GM18507 (cell line): ENCODE data around the gene CNTN1.

Experiments
- DNase-seq: peaks from one replicate; pipeline ENCODE4 v3.0.0; 2011; ENCODE audit warnings: low read depth; ENCODE audit not compliant: insufficient read length; ENCODE audit errors: extremely low spot score
- FAIRE-seq: peaks from 2 replicates; lab custom pipeline; 2011; peaks lifted over from hg19 to GRCh38; lab: Jason Lieb, UNC

CNTN1 gene

GRCh38 chr12:40829738-40830144 is 137.5 kb downstream of the CNTN1 start:
- DNase-seq (no peak), FAIRE-seq (no peak)

DNA sequence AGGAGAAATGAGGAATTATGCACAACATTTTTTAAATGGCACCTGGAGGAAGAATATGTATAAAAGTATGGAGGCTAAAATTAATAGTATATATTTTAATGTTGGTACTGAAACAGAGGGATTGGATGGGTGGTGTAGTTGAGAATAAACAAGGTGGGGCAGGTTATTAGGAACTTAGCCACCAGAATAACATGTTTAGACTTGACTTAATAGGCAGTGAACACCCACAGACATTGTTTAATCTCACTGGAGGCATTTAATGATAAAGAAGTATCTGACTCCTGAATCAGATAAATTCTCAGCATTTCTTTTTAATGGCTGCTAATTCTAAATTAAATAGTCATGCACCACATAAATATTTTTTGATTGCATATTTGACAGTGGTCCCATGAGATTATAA is 139.7 kb downstream of the CNTN1 start:
- FAIRE-seq = no peak
- no peak for DNase-seq

- no peak for FAIRE-seq
- no peak for DNase-seq
These were observed 140.4 kb downstream of the CNTN1 start for GRCh38 chr12:40832668-40833067.

DNA sequence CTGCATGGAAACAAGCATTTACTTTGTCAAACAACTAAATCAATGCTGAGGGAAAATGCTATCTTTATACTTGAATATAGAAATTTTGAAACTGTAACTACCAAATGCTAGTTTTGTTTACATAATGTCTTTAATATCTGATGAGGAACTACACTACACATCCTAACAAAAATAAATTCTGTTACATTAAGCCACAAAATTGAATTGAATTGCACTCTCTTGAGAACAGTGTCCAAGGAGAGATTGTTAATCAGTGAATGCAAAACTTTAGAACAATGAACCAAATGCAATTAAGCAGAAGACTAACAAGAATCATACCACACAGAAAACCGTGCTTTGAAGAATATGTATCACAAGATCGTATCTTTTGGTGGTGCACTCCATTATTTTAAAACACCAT is 141.6 kb downstream of the CNTN1 start:
- DNase-seq = no peak
- no peak for FAIRE-seq

GRCh38 chr12:40834321-40834720 is 142.1 kb downstream of the CNTN1 start:
- FAIRE-seq (no peak), DNase-seq (no peak)

DNA sequence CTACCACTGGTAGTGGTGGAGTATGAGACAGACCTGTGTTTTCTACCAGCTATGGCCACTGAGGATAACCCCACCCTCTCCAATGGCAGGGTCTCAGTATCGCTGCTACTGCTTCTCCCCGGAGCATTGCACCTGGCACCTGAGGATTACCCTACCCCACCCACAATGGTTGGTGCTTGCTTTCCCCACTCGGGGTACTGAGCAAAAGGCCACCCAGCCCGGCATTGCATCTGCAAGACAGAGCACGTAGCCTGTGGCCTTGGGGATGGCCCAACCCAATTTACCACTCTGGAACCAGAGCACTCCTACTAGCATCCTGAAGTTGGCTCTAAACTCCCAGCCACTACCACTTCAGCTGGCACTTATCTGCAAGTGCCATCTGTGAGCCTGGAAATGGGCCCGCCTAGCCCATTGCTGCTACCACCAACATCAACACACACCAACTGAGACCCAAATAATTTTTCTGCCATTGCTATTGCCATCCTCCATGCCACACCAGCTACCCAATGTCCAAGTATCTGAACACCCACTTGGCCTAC is 145.7 kb downstream of the CNTN1 start:
- FAIRE-seq = no peak
- no peak for DNase-seq

DNA sequence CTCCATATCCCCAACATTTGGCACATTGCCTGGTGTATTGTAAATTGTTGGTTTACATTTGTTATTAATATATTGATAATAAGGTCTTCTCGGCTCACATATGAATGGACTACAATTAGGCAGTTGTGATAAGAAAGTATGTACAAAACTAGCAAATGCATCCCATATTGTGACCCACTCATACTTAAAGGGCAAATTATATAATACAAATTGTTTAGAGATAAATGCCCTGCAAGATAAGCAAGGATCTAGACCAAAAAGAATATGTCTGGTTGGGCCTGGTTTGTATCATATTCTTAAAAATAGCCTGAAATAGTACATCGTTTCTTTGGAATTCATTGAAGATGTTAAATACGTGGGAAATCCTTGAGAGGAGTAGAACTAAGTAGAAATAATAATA is 151.3 kb downstream of the CNTN1 start:
- DNase-seq (no peak), FAIRE-seq (no peak)

DNA sequence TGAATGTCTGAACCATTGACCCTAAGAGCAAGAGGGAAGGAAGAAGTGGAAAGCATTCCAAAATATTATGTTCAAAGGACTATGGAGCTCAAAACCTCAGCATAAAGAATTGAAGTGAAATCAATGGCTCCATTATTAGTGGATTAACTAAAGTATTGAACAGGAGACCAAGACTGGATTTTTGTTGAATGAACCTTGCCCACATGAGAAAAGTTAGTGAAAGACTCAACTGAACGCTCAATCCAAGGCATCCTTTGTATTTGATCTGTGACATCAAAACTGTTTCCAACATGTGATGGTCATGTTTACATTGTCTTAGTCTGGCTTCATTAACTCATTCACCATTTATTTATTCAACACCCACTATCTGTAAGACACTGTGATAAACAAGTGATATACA is 161.0 kb downstream of the CNTN1 start:
- DNase-seq (no peak), FAIRE-seq (no peak)

GRCh38 chr12:40854604-40855003 is 162.4 kb downstream of the CNTN1 start:
- no peak for FAIRE-seq
- no peak for DNase-seq

- DNase-seq (no peak), FAIRE-seq (no peak)
These were observed 172.7 kb downstream of the CNTN1 start for GRCh38 chr12:40864891-40865290.

DNA sequence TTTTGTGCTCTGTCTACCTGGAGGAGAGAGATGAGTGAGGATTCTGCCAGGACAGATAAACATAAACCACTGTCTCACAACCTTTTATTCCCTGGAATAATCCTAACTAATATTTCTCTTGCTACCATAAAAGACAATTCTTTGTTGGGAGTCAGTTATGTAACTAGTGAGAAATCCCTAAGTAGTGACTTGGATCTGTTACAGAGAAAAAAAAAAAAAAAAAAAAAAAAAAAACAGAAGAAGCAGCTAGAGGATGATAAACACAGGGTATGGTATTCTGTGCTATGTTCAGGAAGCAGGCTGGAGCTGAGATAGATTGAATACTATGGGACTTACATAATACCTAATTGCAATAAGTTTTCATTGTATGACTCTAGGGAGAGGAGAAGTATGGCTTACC is 178.7 kb downstream of the CNTN1 start:
- FAIRE-seq (no peak), DNase-seq (no peak)

GRCh38 chr12:40874868-40875267 is 182.6 kb downstream of the CNTN1 start:
- FAIRE-seq = no peak
- DNase-seq = no peak

GRCh38 chr12:40889329-40889728 is 197.1 kb downstream of the CNTN1 start:
- DNase-seq = no peak
- no peak for FAIRE-seq

GRCh38 chr12:40892528-40892927 is 200.3 kb downstream of the CNTN1 start:
- FAIRE-seq = no peak
- DNase-seq = no peak

DNA sequence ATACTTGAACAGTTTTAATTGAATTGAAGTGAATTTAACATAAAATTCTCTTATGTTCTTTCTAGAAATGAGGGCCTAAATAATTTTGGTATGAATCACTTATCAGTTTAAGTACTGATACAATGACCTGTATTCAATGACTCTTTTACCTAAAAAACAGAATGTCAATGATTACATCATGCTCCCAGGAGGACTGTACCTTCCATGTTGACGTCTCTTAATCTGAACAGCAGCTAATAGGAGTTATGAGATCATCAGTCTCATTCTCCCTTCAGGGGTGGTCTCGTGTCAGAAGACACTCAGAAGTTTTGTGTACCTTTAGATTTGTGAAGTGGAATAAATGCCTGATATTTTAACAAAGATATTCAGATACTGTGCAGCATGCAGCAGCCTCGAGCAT is 206.3 kb downstream of the CNTN1 start:
- DNase-seq (no peak), FAIRE-seq (no peak)

DNA sequence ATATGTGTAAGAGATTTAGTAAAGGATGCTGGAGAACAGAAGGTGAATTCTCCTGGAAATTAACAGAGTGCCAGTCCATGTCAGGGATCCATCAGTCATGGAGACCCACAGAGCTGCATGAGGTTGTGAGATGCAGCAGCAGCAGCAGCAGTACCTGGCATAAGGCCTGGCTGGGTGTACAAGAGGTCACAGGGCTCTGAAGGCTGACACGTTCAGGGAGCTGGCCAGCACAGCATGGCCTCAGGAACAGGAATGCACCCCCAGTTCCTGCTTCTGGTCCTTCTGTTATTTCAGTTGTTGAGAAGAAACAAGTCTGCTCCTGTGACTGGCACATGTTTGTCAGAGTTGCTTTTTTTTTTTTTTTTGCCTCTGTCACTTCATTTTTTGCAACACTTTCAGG is 210.8 kb downstream of the CNTN1 start:
- DNase-seq (no peak), FAIRE-seq (no peak)

- FAIRE-seq (peak; percentile 69), DNase-seq (no peak)
These were observed 214.9 kb downstream of the CNTN1 start for GRCh38 chr12:40907115-40907527.

GRCh38 chr12:40911676-40912075 is 219.4 kb downstream of the CNTN1 start:
- no peak for DNase-seq
- no peak for FAIRE-seq

GRCh38 chr12:40915172-40915571 is 222.9 kb downstream of the CNTN1 start:
- DNase-seq (no peak), FAIRE-seq (no peak)

DNA sequence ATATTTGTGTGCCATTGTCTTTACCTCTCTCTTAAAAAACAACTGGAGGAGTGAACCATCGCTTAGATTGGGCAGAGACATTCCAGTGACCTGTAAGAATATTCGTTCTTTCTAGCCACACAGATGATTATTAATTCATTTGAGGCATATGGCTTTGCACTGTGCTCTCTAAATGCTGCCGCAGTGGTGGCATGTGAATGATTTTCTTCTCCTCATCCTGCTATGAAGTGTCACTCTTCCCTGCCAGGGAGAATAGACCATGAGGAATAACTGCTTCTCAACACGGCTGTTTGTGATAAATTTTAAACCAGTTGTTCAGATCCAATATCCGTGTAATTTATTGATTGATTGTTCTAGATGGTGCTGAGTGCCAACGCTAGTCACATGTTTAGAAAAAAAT is 225.3 kb downstream of the CNTN1 start:
- no peak for DNase-seq
- FAIRE-seq = no peak

DNA sequence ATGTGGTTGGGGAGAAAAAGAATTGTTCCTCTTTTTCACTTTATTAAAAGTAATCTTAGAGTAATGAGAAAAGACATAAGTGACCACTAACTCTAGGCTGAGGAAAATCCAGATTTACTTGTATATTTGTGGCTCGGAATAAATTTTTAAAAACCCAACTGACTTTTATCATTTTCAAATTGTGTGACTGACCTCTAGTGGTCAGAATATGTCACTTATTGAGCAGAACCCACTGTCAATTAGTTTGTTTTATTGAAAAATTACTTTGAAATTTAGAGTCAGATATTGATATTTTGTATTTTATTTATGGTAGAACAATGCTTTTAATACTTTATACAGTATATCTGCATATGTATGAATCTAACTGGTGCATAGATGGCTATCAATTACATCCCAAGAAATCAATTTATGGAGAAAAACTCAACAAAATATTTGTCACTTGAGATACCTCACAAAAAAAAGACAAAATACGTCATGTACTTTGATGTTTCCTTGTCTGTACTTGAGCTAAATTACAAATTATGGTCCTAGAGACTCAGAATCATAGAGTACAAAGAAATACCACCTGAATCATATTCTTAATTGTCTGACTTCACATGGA is 229.4 kb downstream of the CNTN1 start:
- DNase-seq = no peak
- FAIRE-seq = peak; percentile 64

DNA sequence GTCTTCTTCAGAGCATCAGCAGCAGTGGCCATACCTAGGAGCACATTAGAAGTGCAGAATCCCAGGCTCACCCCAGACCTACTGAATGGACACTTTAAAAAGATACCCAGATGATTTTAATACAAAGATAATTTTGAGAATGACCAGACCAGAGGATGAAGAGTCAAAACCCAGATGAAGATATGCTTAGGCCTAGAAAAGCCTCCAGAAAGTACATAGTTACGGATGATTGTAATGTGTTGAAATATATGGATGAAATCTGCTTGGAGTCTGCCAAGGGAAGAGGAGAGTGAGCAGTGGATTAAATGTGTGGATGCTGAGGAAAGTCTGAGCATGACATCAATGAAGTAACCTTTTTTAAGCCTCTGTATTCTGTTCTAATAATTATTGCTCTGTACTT is 245.7 kb downstream of the CNTN1 start:
- DNase-seq = no peak
- no peak for FAIRE-seq
